SK-N-MC (cell line): ENCODE results near the gene PEF1.

Experiments used
- DNase-seq: peaks from one replicate; pipeline ENCODE4 v3.0.0-alpha.2; 2011; ENCODE audit warnings: low read depth, low spot score
- H3K27ac ChIP-seq: fragments of 200-600 bp; sonication (generic); 2 replicates; pipeline ENCODE4 v1.5.1; 2016; ENCODE audit warnings: mixed run types
- H3K36me3 ChIP-seq: fragments of 200-600 bp; sonication (generic); 2 replicates; pipeline ENCODE4 v1.6.1; 2017; ENCODE audit warnings: antibody characterized with exemption, low read length, mixed read lengths; ENCODE audit not compliant: insufficient read depth
- H3K4me3 ChIP-seq: fragments of 200-600 bp; sonication (generic); 2 replicates; pipeline ENCODE4 v1.5.1; 2016
- H3K9ac ChIP-seq: fragments of 200-600 bp; sonication (generic); 2 replicates; pipeline ENCODE4 v1.8.0; 2017; ENCODE audit warnings: mixed run types, mixed read lengths; ENCODE audit not compliant: insufficient read length
- H3K9me3 ChIP-seq: fragments of 200-600 bp; sonication (generic); 2 replicates; pipeline ENCODE4 v1.6.1; 2017; ENCODE audit warnings: low read depth, mild to moderate bottlenecking, antibody characterized with exemption, low read length, moderate library complexity, mixed read lengths
- EZH2 ChIP-seq: fragments of 200-600 bp; sonication (generic); IDR thresholded peaks from one replicate; pipeline ENCODE4 v1.6.1; 2017; ENCODE audit warnings: antibody characterized with exemption
- FOXP2 ChIP-seq: optimal IDR thresholded peaks from 2 replicates; pipeline ENCODE3; 2011; ENCODE audit warnings: mild to moderate bottlenecking, moderate library complexity; ENCODE audit not compliant: insufficient read depth; ENCODE audit errors: extremely low read length, control extremely low read depth
- POLR2AphosphoS5 ChIP-seq: IDR thresholded peaks from 2 replicates; pipeline ENCODE4 v1.6.1; 2012; ENCODE audit warnings: mild to moderate bottlenecking, low read depth, low read length, borderline replicate concordance

PEF1 gene

DNA sequence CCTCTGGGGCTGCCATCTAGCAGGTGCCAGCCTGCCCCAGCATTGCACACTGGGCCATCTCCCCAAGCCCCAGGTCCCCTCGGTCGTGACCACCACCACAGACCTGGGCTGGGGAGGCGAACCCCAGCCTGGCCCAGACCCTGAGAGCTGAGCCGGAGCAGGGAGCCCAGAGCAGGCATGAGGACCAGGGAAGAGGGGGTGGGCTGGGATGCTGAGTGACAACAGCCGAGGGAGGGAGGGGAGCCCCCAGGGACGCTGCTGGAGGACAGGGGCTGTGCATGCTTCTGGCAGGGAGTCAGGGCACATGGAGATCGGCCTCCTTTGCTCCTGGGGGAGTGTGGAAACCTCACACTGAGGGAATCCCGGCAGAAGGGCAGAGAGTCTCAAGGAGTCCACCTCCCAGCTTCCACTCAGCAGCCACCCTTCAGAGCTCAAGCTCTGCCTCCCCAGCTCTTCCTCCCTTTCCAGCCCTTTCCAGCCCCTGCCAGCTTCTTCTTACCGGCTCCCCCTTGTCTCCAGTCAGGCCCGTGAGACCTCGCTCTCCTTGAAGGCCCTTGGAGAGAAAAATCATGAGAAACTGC is 23.7 kb upstream of the PEF1 start:
- no peak for DNase-seq
- H3K9ac ChIP-seq = no peak overlapping the region
- no peak overlapping the region for H3K4me3 ChIP-seq
- H3K36me3 ChIP-seq = peaks cover 59% of the 10 kb centered on the region
- no peak overlapping the region for H3K27ac ChIP-seq
- H3K9me3 ChIP-seq = no peaks in the 10 kb centered on the region
- TF ChIP-seq POLR2AphosphoS5 (no peak), EZH2 (no peak), FOXP2 (no peak)

DNA sequence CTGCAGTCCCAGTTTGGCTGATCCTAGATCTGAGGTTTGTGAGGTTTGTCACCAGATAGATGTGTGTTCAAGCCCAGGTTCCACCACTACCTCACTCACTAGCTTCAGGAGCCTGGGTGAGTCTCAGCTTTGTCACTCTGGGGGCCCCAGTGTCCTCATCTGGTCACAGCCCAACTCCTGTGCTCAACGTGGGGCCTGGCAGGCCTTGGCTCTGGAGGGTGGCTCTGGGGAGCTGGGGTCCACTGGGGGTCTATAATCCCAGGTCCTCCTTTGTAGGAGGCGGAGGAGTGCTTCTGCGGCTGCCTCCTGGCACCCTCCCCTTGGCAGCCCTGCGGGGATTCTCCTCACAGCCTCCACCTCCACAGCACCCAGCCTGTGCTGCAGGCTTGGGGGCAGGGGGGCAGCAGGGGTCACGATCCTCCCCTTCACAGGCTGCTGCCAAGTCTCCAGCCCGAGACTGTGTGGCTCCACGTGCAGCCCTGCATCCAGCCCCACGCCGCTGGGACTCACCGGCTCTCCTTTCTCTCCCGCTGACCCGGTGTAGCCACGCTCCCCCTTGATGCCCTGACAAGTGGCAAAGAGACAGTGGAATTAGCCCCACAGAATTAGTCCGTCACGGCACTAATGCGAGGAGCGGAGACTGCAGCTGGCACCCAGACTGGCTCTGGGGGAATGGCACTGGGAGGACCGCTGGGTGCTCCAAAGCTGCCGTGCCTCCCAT is 22.5 kb upstream of the PEF1 start:
- Histone ChIP-seq H3K4me3 (no peak overlapping the region), H3K9me3 (no peaks in the 10 kb centered on the region), H3K9ac (no peak overlapping the region), H3K27ac (peak overlapping the region; percentile 51), H3K36me3 (peaks cover 61% of the 10 kb centered on the region)
- TF ChIP-seq POLR2AphosphoS5 (no peak), EZH2 (no peak), FOXP2 (no peak)
- no peak for DNase-seq

DNA sequence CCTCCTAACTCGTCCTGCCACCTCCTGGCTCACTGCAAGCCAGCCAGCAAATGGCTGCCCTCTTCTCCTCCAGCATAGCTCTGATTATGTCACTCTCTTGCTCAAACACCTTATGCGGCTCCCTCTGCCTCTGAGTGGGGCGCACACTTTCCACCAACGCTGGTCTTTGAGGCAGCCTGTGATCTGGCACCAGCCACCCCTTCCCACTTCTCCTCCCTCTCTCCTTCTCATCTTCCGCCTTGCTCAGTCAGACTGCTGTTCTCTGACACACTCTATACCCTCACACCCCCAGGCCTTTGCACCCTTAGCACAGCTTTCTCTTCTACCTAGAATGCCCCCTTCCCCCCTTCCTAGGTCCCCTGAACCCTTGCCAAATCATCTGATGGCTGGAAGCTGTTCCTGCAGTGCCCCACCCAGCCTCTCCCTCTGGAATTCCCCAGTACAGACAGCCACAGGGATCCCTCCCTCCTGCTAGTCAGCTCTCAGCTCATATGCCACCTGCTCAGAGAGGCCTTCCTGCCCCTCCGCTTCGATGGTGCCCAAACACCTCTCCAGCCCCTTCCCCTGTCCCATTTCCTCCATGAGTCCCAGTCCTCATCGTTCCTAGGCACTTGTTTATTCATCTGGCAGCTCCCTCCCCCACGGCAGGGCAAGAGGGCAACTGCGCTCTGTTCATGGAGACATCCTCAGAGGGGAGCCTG is 21.7 kb upstream of the PEF1 start:
- no peaks in the 10 kb centered on the region for H3K9me3 ChIP-seq
- no peak for DNase-seq
- peak overlapping the region; percentile 51 for H3K27ac ChIP-seq
- peaks cover 57% of the 10 kb centered on the region; the same call in 1 of the 2 replicates for H3K36me3 ChIP-seq
- H3K9ac ChIP-seq = no peak overlapping the region
- TF ChIP-seq EZH2 (no peak), POLR2AphosphoS5 (no peak), FOXP2 (no peak)
- H3K4me3 ChIP-seq = no peak overlapping the region

DNA sequence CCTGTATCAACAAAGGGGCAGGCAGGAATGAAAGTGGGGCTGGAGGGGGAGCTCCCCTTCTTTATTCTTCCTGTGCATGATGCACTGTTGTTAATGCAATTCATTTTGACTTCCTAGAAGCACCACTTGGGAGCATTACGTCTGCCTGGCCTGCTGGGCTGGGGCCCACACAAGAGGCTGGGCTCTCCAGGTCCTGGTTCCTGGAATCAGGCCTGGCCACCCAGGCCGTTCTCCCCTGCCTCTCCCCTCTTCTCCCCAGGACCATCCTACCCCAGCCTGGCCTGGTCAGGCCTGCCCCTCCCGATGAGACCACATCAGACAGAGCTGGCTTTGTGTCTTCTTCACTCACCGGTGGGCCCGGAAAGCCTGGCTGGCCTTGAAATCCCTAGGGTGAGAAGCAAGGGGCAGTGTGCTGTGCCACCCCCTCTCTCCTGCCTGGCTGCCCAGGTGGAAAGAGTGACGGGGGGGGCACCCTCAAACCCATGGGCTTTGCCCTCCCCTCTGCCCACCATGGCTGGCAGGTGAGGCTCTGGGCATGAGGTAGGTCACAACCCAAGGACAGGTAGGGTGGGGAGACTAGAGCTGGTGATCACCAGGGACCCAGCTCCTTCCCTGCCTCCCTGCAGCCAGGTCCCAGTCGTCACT is 20.7 kb upstream of the PEF1 start:
- peaks cover 58% of the 10 kb centered on the region; the same call in 1 of the 2 replicates for H3K36me3 ChIP-seq
- no peaks in the 10 kb centered on the region for H3K9me3 ChIP-seq
- no peak overlapping the region for H3K9ac ChIP-seq
- no peak for DNase-seq
- H3K27ac ChIP-seq = no peak overlapping the region
- TF ChIP-seq POLR2AphosphoS5 (no peak), FOXP2 (no peak), EZH2 (no peak)
- H3K4me3 ChIP-seq = no peak overlapping the region

DNA sequence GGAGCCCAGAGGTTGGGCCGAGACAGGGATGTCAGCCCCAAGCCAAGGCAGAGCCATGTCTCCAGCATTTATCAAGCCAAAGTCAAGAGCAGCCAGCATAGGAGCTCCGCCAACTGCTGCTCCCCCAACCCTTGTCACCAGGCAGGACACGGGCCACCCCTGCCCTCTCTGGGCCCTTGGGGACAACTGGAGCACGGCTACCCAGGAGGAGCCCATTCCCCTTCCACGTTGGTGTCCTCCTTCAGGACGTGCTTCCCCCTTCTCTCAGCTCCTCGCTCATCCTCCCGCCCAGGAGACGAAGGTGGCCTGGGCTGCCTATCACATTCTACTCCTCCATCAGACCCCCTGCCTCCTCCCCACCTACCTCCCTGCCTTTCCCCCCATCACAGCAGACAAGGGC is 19.9 kb upstream of the PEF1 start:
- Histone ChIP-seq H3K9me3 (no peaks in the 10 kb centered on the region), H3K27ac (no peak overlapping the region), H3K4me3 (no peak overlapping the region), H3K9ac (no peak overlapping the region), H3K36me3 (peaks cover 62% of the 10 kb centered on the region)
- TF ChIP-seq FOXP2 (no peak), POLR2AphosphoS5 (no peak), EZH2 (no peak)
- DNase-seq = no peak

DNA sequence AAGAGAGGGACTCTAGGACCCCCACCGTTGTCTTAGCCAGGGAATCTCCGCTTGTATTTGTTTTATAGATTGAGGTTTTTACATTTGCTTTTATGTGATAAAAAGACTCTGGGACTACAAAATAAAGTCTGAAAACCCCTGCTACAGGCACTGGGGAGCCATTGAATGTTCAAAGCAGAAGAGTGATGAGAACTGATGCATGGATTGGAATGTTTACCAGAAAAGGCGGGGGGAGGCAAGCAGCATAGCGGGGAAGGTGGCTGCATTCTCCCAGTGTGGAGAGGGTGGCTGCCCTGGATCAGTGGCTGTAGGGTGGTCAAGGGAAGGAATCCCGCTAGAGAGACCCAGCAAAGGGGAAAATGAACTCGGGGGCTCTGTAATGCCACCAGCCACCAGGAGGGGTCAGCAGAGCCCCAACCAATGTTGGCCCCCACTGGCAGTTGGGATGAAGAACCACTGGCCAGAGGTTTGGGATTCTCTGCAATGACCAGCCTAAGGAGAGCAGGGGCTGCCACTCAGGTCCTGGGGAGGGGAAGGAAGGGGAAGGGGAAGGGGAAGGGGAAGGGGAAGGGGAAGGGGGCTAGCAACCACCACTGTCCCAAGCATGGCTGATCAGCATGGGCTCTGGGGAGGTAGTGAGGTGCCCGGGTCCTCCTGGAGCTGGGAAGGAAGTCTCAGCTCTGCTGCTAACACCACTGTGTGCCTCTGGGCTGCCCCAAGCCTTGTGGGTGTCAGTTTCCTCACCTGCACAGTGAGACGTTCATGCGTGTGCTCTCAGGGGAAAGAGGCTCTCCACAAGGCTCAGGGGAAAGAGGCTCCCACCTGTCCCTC is 19.2 kb upstream of the PEF1 start:
- TF ChIP-seq FOXP2 (no peak), POLR2AphosphoS5 (no peak), EZH2 (no peak)
- Histone ChIP-seq H3K9ac (no peak overlapping the region), H3K4me3 (no peak overlapping the region), H3K36me3 (peaks cover 62% of the 10 kb centered on the region), H3K9me3 (no peaks in the 10 kb centered on the region), H3K27ac (no peak overlapping the region)
- DNase-seq = no peak

DNA sequence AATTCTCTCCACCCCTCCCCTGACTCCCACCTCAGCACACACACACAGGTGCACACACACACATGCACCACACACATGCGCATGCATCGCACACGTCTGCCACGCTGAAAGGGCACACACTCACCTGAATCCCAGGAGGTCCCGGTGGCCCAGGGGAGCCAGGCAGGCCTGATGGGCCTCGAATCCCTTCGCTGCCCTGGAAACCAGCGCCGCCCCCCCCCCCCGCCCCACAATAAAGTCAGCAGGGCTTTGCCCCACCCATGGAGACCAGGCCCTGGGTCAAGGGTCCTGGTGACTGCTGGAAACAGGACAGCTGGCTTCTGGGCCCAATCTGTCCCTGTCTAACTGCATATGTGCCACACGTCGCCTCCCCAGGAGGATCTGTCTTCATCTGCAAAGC is 17.8 kb upstream of the PEF1 start:
- H3K4me3 ChIP-seq = no peak overlapping the region
- no peak for DNase-seq
- H3K9me3 ChIP-seq = no peaks in the 10 kb centered on the region
- no peak overlapping the region for H3K27ac ChIP-seq
- TF ChIP-seq EZH2 (no peak), FOXP2 (no peak), POLR2AphosphoS5 (no peak)
- peaks cover 67% of the 10 kb centered on the region for H3K36me3 ChIP-seq
- H3K9ac ChIP-seq = no peak overlapping the region

DNA sequence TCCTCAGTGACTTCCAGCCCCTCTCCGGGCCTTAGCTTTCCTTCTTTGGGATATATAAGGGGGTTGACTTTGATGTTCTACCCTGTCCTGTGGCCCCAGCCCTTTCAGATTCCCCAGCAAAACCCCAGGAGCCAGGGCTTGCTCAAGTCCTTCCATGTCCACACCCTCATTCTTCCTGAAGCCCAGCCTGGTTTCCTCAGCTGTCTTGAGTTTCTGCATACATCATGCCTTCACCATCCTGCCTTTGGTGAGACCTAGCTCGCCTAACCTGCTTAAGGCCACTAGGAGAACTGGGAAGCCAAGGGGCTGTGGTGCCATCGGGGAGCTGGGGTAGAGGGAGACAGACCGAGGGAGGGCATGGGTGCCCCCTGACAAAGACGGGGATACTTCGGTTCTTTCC is 17.2 kb upstream of the PEF1 start:
- H3K9me3 ChIP-seq = no peaks in the 10 kb centered on the region
- H3K9ac ChIP-seq = no peak overlapping the region
- no peak overlapping the region for H3K27ac ChIP-seq
- H3K4me3 ChIP-seq = no peak overlapping the region
- no peak for DNase-seq
- peaks cover 67% of the 10 kb centered on the region for H3K36me3 ChIP-seq
- TF ChIP-seq EZH2 (no peak), FOXP2 (no peak), POLR2AphosphoS5 (no peak)
